ENCODE results near the gene LYZL1. TPM values are rescaled to one million over a fixed set of nuclear protein-coding genes. Genes with fewer than 3 reads are reported as not detected.

Gene LYZL1
- total RNA-seq, 1 donor from 2014 or later, result not detected

GRCh38 chr10:29257784-29258135 lies 31.1 kb upstream of the LYZL1 start:
- H3K4me1 ChIP-seq, result peaks cover 19% of the 10 kb centered on the region
- Mint-ChIP-seq H3K27ac (no peak overlapping the region), H3K4me3 (no peak overlapping the region), H3K9me3 (peaks cover 7% of the 10 kb centered on the region), H3K27me3 (ENCODE audit: insufficient read depth, low read depth) (peaks cover 3% of the 10 kb centered on the region), H3K36me3 (no peaks in the 10 kb centered on the region), H3K4me1 (peaks cover 43% of the 10 kb centered on the region)
- peaks cover 16% of the 10 kb centered on the region for H3F3A ChIP-seq (ENCODE audit: low read depth)
- no peak overlapping the region for H2AFZ ChIP-seq (replicated peaks)
- H3K4me2 ChIP-seq, result no peak overlapping the region
- H3K36me3 ChIP-seq, result no peaks in the 10 kb centered on the region
- no peak for DNase-seq (ENCODE audit: low spot score)
- H3K27ac ChIP-seq, result no peak overlapping the region
- TF ChIP-seq EZH2 (IDR thresholded peaks at IDR 0.05), result no peak
- no peak for TF ChIP-seq EZH2phosphoT487 (IDR thresholded peaks at IDR 0.05)
- TF ChIP-seq CTCF (IDR thresholded peaks at IDR 0.05), result no peak
- H3K9ac ChIP-seq, result no peak overlapping the region
- H3K4me3 ChIP-seq, result no peak overlapping the region
- peaks cover 9% of the 10 kb centered on the region for H3K27me3 ChIP-seq
- H4K20me1 ChIP-seq (ENCODE audit: low read depth), result no peaks in the 10 kb centered on the region
- H3K9me3 ChIP-seq (ENCODE audit: low read depth), result no peaks in the 10 kb centered on the region
- H3K79me2 ChIP-seq (ENCODE audit: low read depth), result no peaks in the 10 kb centered on the region

GRCh38 chr10:29259498-29259897 lies 29.4 kb upstream of the LYZL1 start:
- H3K9me3 Mint-ChIP-seq, result peaks cover 7% of the 10 kb centered on the region
- no peaks in the 10 kb centered on the region for H3K9me3 ChIP-seq (ENCODE audit: low read depth)
- DNase-seq (ENCODE audit: low spot score), result no peak
- H3K4me2 ChIP-seq, result no peak overlapping the region
- H3K27me3 Mint-ChIP-seq (ENCODE audit: insufficient read depth, low read depth), result peaks cover 3% of the 10 kb centered on the region
- no peaks in the 10 kb centered on the region for H3K79me2 ChIP-seq (ENCODE audit: low read depth)
- H3K27ac Mint-ChIP-seq, result no peak overlapping the region
- H3K4me3 ChIP-seq, result no peak overlapping the region
- H3K4me1 Mint-ChIP-seq, result peaks cover 26% of the 10 kb centered on the region
- no peak overlapping the region for H3K4me3 Mint-ChIP-seq
- H4K20me1 ChIP-seq (ENCODE audit: low read depth), result no peaks in the 10 kb centered on the region
- H3K27me3 ChIP-seq, result no peaks in the 10 kb centered on the region
- no peak overlapping the region for H2AFZ ChIP-seq (replicated peaks)
- H3K27ac ChIP-seq, result no peak overlapping the region
- peaks cover 11% of the 10 kb centered on the region for H3K4me1 ChIP-seq
- no peaks in the 10 kb centered on the region for H3K36me3 Mint-ChIP-seq
- TF ChIP-seq EZH2phosphoT487 (IDR thresholded peaks at IDR 0.05) (no peak), CTCF (IDR thresholded peaks at IDR 0.05) (no peak), EZH2 (IDR thresholded peaks at IDR 0.05) (no peak)
- no peaks in the 10 kb centered on the region for H3K36me3 ChIP-seq
- H3F3A ChIP-seq (ENCODE audit: low read depth), result peaks cover 10% of the 10 kb centered on the region
- no peak overlapping the region for H3K9ac ChIP-seq

- H3K9ac ChIP-seq, result no peak overlapping the region
- H3K4me3 ChIP-seq, result no peak overlapping the region
- H3K27me3 ChIP-seq, result no peaks in the 10 kb centered on the region
- H3K27me3 Mint-ChIP-seq (ENCODE audit: insufficient read depth, low read depth), result peaks cover 3% of the 10 kb centered on the region
- H3K36me3 Mint-ChIP-seq, result no peaks in the 10 kb centered on the region
- no peak overlapping the region for H2AFZ ChIP-seq (replicated peaks)
- H3K79me2 ChIP-seq (ENCODE audit: low read depth), result no peaks in the 10 kb centered on the region
- H3F3A ChIP-seq (ENCODE audit: low read depth), result peaks cover 10% of the 10 kb centered on the region
- H3K4me2 ChIP-seq, result no peak overlapping the region
- peaks cover 24% of the 10 kb centered on the region for H3K4me1 Mint-ChIP-seq
- TF ChIP-seq EZH2 (IDR thresholded peaks at IDR 0.05) (no peak), EZH2phosphoT487 (IDR thresholded peaks at IDR 0.05) (no peak), CTCF (IDR thresholded peaks at IDR 0.05) (no peak)
- H3K27ac Mint-ChIP-seq, result peak overlapping the region; percentile 25
- no peaks in the 10 kb centered on the region for H3K9me3 ChIP-seq (ENCODE audit: low read depth)
- peaks cover 7% of the 10 kb centered on the region for H3K9me3 Mint-ChIP-seq
- DNase-seq (ENCODE audit: low spot score), result no peak
- H3K36me3 ChIP-seq, result no peaks in the 10 kb centered on the region
- H3K4me3 Mint-ChIP-seq, result no peak overlapping the region
- no peaks in the 10 kb centered on the region for H4K20me1 ChIP-seq (ENCODE audit: low read depth)
- H3K27ac ChIP-seq, result no peak overlapping the region
- H3K4me1 ChIP-seq, result peaks cover 17% of the 10 kb centered on the region
Measured at GRCh38 chr10:29263506-29263905, 25.4 kb upstream of the LYZL1 start.

Data from neural progenitor cell (in vitro differentiated cells).